Choroid plexus epithelial cell (primary cell): ENCODE measurements around the gene OTUB2.

Experiments
- DNase-seq: peaks from one replicate; pipeline ENCODE4 v3.0.0-alpha.2; 2010; ENCODE audit warnings: low read depth
- H3K4me3 ChIP-seq: 2 replicates; pipeline ENCODE4 v1.5.1; 2011; ENCODE audit warnings: low read depth, mild to moderate bottlenecking, control low read depth, low read length, moderate library complexity
- CTCF ChIP-seq: conservative IDR thresholded peaks from 2 replicates; pipeline ENCODE4 v1.5.1; 2011; ENCODE audit warnings: low read depth, mild to moderate bottlenecking, control low read depth, inconsistent platforms, low read length, moderate library complexity

Gene OTUB2

GRCh38 chr14:94047581-94047980 lies 21.4 kb downstream of the OTUB2 start:
- TF ChIP-seq CTCF: no peak
- no peak for DNase-seq
- H3K4me3 ChIP-seq: no peak overlapping the region

- DNase-seq: peak; percentile 14
- no peak overlapping the region for H3K4me3 ChIP-seq
- TF ChIP-seq CTCF: no peak
Observed at GRCh38 chr14:94048691-94049624, 22.8 kb downstream of the OTUB2 start.

DNA sequence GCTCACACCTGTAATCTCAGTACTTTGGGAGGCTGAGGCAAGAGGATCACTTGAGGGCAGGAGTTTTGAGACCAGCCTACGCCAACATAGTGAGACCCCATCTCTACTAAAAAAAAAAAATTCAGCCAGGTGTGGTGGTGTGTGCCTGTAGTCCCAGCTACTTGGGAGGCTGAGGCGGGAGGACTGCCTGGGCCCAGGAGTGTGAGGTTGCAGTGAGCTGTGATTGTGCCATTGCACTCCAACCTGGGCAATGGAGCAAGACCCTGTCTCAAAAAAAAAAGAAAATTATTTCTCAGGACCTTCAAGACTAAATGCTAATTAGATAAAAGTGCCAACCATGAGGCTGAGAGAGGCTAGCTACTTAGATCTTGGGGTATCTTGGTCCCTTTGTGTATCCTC lies 23.5 kb downstream of the OTUB2 start:
- no peak overlapping the region for H3K4me3 ChIP-seq
- TF ChIP-seq CTCF: no peak
- DNase-seq: no peak

DNA sequence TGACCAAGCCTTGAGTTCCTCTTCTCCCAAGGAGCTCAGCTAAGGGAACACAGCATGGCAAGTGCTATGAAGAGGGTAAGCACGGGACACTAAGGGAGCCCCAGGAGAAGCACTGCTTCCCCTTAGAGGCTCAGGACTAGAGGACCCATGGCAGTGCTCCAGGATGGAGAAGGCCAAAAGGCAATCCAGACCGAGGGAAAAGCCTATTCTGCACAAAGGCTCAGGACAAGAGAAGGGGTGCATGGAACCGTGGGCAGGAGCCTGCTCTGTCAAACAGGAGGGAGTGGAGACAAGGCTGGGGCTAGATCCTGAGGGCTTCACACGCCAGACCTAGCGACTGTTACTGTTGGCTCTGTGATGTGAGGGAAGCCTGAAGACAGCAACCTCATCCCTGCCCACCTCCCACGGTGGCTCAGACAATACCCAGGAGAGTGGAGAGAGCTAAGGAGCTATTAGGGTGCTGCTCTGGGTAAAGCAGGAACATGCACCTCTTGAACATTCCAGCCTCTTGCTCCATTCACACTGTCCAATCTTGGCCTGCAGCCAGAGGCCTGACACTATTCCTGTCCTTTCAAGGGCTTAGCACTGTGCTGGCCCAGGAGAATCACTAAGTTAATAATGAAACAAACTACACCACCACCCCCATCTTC lies 24.2 kb downstream of the OTUB2 start:
- no peak overlapping the region for H3K4me3 ChIP-seq
- TF ChIP-seq CTCF: no peak
- DNase-seq: peak; percentile 18

DNA sequence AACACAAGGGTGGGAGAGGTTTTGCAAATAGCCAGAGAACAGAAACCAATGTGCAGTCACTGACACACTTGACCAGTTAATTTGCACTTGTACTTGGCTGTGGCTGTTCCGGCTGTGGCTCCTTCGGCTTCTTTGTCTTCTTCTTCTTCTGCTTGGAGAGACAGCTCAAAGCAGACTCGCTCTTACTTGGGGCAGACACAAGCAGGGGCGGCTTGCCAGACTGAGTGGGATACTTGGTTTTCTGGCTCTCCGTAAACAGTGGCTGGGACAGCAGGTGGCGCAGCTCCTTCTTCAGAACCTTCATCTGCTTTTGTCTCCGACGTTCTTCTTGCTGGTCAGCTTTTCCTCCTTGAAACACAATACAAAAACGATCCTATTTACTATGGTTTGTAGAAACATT lies 25.0 kb downstream of the OTUB2 start:
- peak; percentile 76 for TF ChIP-seq CTCF
- no peak overlapping the region for H3K4me3 ChIP-seq
- peak; percentile 68 for DNase-seq

DNA sequence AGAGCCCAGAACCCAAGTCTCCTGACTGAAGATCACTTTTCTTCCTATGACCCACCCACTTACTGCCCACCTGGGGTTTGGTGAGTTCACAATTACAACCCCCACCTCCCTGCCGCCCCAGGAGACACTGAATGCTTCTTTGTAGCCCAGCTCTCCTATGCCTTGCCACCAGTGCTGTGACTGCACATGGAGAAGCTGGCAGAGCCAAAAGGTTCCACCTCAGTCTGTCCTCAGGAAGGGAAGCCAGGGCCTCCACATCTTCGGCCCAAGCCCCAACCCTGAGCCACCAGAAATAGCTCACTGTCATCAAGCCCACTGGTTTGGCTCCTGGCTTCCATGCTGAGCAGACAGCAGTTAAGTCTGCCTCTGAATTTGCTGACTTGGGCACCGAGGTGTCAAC lies 25.6 kb downstream of the OTUB2 start:
- DNase-seq: no peak
- no peak for TF ChIP-seq CTCF
- no peak overlapping the region for H3K4me3 ChIP-seq
